NOMO-1 treated with dmso at 0.1 percent for 144 hours (cell line): ENCODE data around the gene MRPS27.
A peak's percentile ranks its signal among the peaks of the same experiment; 100 is the strongest.
"Not testable (repeated sequence)": the region's sequence is repeated elsewhere in the genome, so short reads cannot be mapped to it uniquely, and the experiment has no call there.

ENCODE experiments used
- DNase-seq: peaks from one replicate; lab custom pipeline; 2025; ENCODE audit not compliant: unreplicated experiment; lab: John Stamatoyannopoulos, UW

The MRPS27 gene

GRCh38 chr5:72326306-72326649 is 6.2 kb upstream of the MRPS27 start:
- DNase-seq, result no peak

GRCh38 chr5:72325566-72326305 is 5.7 kb upstream of the MRPS27 start:
- DNase-seq, result no peak

GRCh38 chr5:72324189-72324825 is 4.3 kb upstream of the MRPS27 start:
- DNase-seq, result no peak

GRCh38 chr5:72319435-72319975 is 535 bp downstream of the MRPS27 start:
- not testable (repeated sequence) for DNase-seq

GRCh38 chr5:72314571-72315172 is 5.4 kb downstream of the MRPS27 start:
- no peak for DNase-seq

- DNase-seq, result no peak
Observed at GRCh38 chr5:72313141-72313540, 6.9 kb downstream of the MRPS27 start.

GRCh38 chr5:72308853-72309191 is 11.2 kb downstream of the MRPS27 start:
- no peak for DNase-seq

GRCh38 chr5:72307968-72308852 is 11.8 kb downstream of the MRPS27 start:
- peak; percentile 97 for DNase-seq

- DNase-seq, result no peak
Observed at GRCh38 chr5:72307573-72307967, 12.5 kb downstream of the MRPS27 start.

GRCh38 chr5:72305194-72306142 is 14.6 kb downstream of the MRPS27 start:
- no peak for DNase-seq

GRCh38 chr5:72302171-72302570 is 17.9 kb downstream of the MRPS27 start:
- DNase-seq, result no peak

GRCh38 chr5:72301557-72301956 is 18.5 kb downstream of the MRPS27 start:
- DNase-seq, result no peak

GRCh38 chr5:72300590-72301339 is 19.3 kb downstream of the MRPS27 start:
- no peak for DNase-seq

- DNase-seq, result no peak
Observed at GRCh38 chr5:72298711-72299110, 21.3 kb downstream of the MRPS27 start.

GRCh38 chr5:72298136-72298535 is 21.9 kb downstream of the MRPS27 start:
- DNase-seq, result not testable (repeated sequence)

GRCh38 chr5:72296256-72296655 is 23.8 kb downstream of the MRPS27 start:
- no peak for DNase-seq

- no peak for DNase-seq
Observed at GRCh38 chr5:72295539-72295938, 24.5 kb downstream of the MRPS27 start.

- DNase-seq, result no peak
Observed at GRCh38 chr5:72294473-72294872, 25.6 kb downstream of the MRPS27 start.

- no peak for DNase-seq
Observed at GRCh38 chr5:72293495-72294055, 26.5 kb downstream of the MRPS27 start.
